ENCODE results near the gene C1QTNF2.

- TF ChIP-seq, protein P1, sequence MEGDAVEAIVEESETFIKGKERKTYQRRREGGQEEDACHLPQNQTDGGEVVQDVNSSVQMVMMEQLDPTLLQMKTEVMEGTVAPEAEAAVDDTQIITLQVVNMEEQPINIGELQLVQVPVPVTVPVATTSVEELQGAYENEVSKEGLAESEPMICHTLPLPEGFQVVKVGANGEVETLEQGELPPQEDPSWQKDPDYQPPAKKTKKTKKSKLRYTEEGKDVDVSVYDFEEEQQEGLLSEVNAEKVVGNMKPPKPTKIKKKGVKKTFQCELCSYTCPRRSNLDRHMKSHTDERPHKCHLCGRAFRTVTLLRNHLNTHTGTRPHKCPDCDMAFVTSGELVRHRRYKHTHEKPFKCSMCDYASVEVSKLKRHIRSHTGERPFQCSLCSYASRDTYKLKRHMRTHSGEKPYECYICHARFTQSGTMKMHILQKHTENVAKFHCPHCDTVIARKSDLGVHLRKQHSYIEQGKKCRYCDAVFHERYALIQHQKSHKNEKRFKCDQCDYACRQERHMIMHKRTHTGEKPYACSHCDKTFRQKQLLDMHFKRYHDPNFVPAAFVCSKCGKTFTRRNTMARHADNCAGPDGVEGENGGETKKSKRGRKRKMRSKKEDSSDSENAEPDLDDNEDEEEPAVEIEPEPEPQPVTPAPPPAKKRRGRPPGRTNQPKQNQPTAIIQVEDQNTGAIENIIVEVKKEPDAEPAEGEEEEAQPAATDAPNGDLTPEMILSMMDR (IDR thresholded peaks at IDR 0.05; ENCODE audit: low read depth, low read length, missing input control) = no peak
- TF ChIP-seq FOXA2 (IDR thresholded peaks at IDR 0.05) (no peak), TAF1 (conservative IDR thresholded peaks at IDR 0.05) (no peak), SP1 (IDR thresholded peaks at IDR 0.05) (no peak), ATF3 (IDR thresholded peaks at IDR 0.05) (no peak), YY1 (IDR thresholded peaks at IDR 0.05) (no peak)
Observed at GRCh38 chr5:160318409-160318808, 52.0 kb downstream of the C1QTNF2 start.
